H1 (cell line): ENCODE measurements around the gene GLIS2. TPM values are rescaled to one million over a fixed set of nuclear protein-coding genes. Genes with fewer than 3 reads are reported as not detected.

Source experiments
- CTCF ChIA-PET: fragments of 300-600 bp; sonication (Branson Sonifier 250); formaldehyde crosslinking; loops from one replicate; lab custom pipeline; 2021; ENCODE audit not compliant: partially characterized antibody; lab: Charles Lee
- POLR2A ChIA-PET: fragments of 300-600 bp; sonication (Branson Sonifier 250); formaldehyde crosslinking; loops from one replicate; lab custom pipeline; 2021; ENCODE audit warnings: inconsistent platforms; ENCODE audit not compliant: partially characterized antibody; lab: Charles Lee
- DNase-seq, 2 experiments: peaks; one replicate each; pipeline versions ENCODE4 v3.0.0 to v3.0.0-alpha.2; 2010 to 2022; ENCODE audit warnings: low spot score in 2 of 2, low read depth in 1 of 2, mixed read lengths in 1 of 2
- FAIRE-seq: peaks from 2 replicates; lab custom pipeline; 2011; peaks lifted over from hg19 to GRCh38; lab: Jason Lieb, UNC
- H2AFZ ChIP-seq: 2 replicates; pipeline ENCODE4 v1.8.1; 2012; ENCODE audit warnings: low read length, inconsistent platforms
- H2AK5ac ChIP-seq: 2 replicates; pipeline ENCODE4 v1.6.1; 2013; ENCODE audit warnings: low read depth, low read length
- H2BK120ac ChIP-seq: replicated peaks from 2 replicates; pipeline ENCODE3; 2013; ENCODE audit warnings: low read depth, low read length, inconsistent platforms
- H2BK12ac ChIP-seq: 2 replicates; pipeline ENCODE4 v1.6.1; 2013; ENCODE audit warnings: low read depth, low read length
- H2BK15ac ChIP-seq: 2 replicates; pipeline ENCODE4 v1.6.1; 2013; ENCODE audit warnings: low read length
- H2BK20ac ChIP-seq: 2 replicates; pipeline ENCODE4 v1.6.1; 2013; ENCODE audit warnings: low read length
- H2BK5ac ChIP-seq: 2 replicates; pipeline ENCODE4 v1.6.1; 2013; ENCODE audit warnings: low read depth, low read length
- H3K14ac ChIP-seq: 2 replicates; pipeline ENCODE4 v1.6.1; 2013; ENCODE audit warnings: inconsistent platforms; ENCODE audit not compliant: insufficient read length
- H3K18ac ChIP-seq: 2 replicates; pipeline ENCODE4 v1.6.1; 2013; ENCODE audit warnings: low read length; ENCODE audit errors: extremely low read depth
- H3K23ac ChIP-seq: 2 replicates; pipeline ENCODE4 v1.6.1; 2013; ENCODE audit warnings: inconsistent platforms; ENCODE audit not compliant: insufficient read length
- H3K23me2 ChIP-seq: 2 replicates; pipeline ENCODE4 v1.6.1; 2013; ENCODE audit warnings: low read depth, low read length
- H3K27ac ChIP-seq: 2 replicates; pipeline ENCODE4 v1.6.1; 2011; ENCODE audit warnings: low read depth, low read length, inconsistent platforms
- H3K27me3 ChIP-seq, 4 experiments: replicated peaks in 1 of 4; 1 replicate in 1 of 4; 2 replicates in 3 of 4; pipeline versions ENCODE4 v1.6.1 to v1.8.1; 2011 to 2013; ENCODE audit warnings: low read length in 3 of 4, mild to moderate bottlenecking in 3 of 4, inconsistent platforms in 2 of 4, mixed read lengths in 2 of 4, moderate library complexity in 1 of 4; ENCODE audit not compliant: control insufficient read depth in 3 of 4, insufficient read depth in 3 of 4; ENCODE audit errors: extremely low read depth in 1 of 4
- H3K36me3 ChIP-seq, 4 experiments: 2 replicates each; pipeline versions ENCODE4 v1.6.1 to v1.8.1; 2011 to 2013; ENCODE audit warnings: mild to moderate bottlenecking in 4 of 4, low read length in 3 of 4, moderate library complexity in 2 of 4, control low read depth in 1 of 4, inconsistent platforms in 1 of 4; ENCODE audit not compliant: insufficient read depth in 4 of 4, control insufficient read depth in 2 of 4
- H3K4ac ChIP-seq: replicated peaks from 2 replicates; pipeline ENCODE3; 2013; ENCODE audit warnings: low read length, low read depth, mixed read lengths, inconsistent platforms; ENCODE audit not compliant: insufficient read length
- H3K4me1 ChIP-seq, 4 experiments: replicated peaks in 1 of 4; 1 replicate in 1 of 4; 2 replicates in 3 of 4; pipeline versions ENCODE4 v1.6.1 to v1.8.1; 2011 to 2013; ENCODE audit warnings: low read length in 3 of 4, inconsistent platforms in 2 of 4, mixed read lengths in 1 of 4; ENCODE audit not compliant: insufficient read depth in 4 of 4, control insufficient read depth in 3 of 4
- H3K4me2 ChIP-seq, 2 experiments: 2 replicates each; pipeline versions ENCODE4 v1.6.1 to v1.8.1; 2011 to 2013; ENCODE audit warnings: low read depth in 2 of 2, low read length in 2 of 2, control low read depth in 1 of 2, inconsistent platforms in 1 of 2, mild to moderate bottlenecking in 1 of 2; ENCODE audit not compliant: insufficient read depth in 1 of 2
- H3K4me3 ChIP-seq, 4 experiments: fragments of 200-600, 300-600 bp in 1 of 4; sonication (generic), shearing (Covaris generic), sonication (Bioruptor Twin) in 1 of 4; 2 replicates each; pipeline versions ENCODE4 v1.5.1 to v1.8.1; 2011 to 2016; ENCODE audit warnings: low read length in 4 of 4, low read depth in 3 of 4, control low read depth in 2 of 4, inconsistent platforms in 2 of 4, mild to moderate bottlenecking in 2 of 4, mixed read lengths in 1 of 4, moderate library complexity in 1 of 4; ENCODE audit not compliant: insufficient read depth in 2 of 4; ENCODE audit errors: extremely low read depth in 1 of 4
- H3K56ac ChIP-seq: replicated peaks from 2 replicates; pipeline ENCODE3; 2013; ENCODE audit warnings: low read depth, mild to moderate bottlenecking, mixed read lengths, low read length, inconsistent platforms; ENCODE audit not compliant: insufficient read length
- H3K79me1 ChIP-seq: 2 replicates; pipeline ENCODE4 v1.6.1; 2013; ENCODE audit warnings: low read depth, low read length, control low read depth
- H3K79me2 ChIP-seq, 2 experiments: 2 replicates each; pipeline versions ENCODE4 v1.6.1 to v1.8.1; 2012 to 2013; ENCODE audit warnings: low read length in 2 of 2, mild to moderate bottlenecking in 2 of 2, inconsistent platforms in 1 of 2; ENCODE audit not compliant: insufficient read depth in 2 of 2, control insufficient read depth in 1 of 2
- H3K9ac ChIP-seq, 4 experiments: replicated peaks in 1 of 4; 1 replicate in 1 of 4; 2 replicates in 3 of 4; pipeline versions ENCODE4 v1.6.1 to v1.8.1; 2011 to 2013; ENCODE audit warnings: low read depth in 3 of 4, low read length in 3 of 4, control low read depth in 2 of 4, mild to moderate bottlenecking in 2 of 4, moderate library complexity in 2 of 4, inconsistent platforms in 1 of 4; ENCODE audit errors: extremely low read depth in 1 of 4
- H3K9me3 ChIP-seq, 2 experiments: 2 replicates each; pipeline versions ENCODE4 v1.6.1 to v1.8.1; 2012 to 2013; ENCODE audit warnings: mild to moderate bottlenecking in 2 of 2, moderate library complexity in 2 of 2, control low read depth in 1 of 2, inconsistent platforms in 1 of 2, low read depth in 1 of 2, low read length in 1 of 2, mixed read lengths in 1 of 2; ENCODE audit not compliant: insufficient read depth in 2 of 2
- H4K20me1 ChIP-seq, 2 experiments: replicated peaks in 1 of 2; 2 replicates each; pipeline versions ENCODE3 to v1.8.1; 2011 to 2013; ENCODE audit warnings: inconsistent platforms in 2 of 2, low read length in 2 of 2, mild to moderate bottlenecking in 1 of 2; ENCODE audit not compliant: insufficient read depth in 2 of 2, control insufficient read depth in 1 of 2
- H4K5ac ChIP-seq: 2 replicates; pipeline ENCODE4 v1.6.1; 2013; ENCODE audit warnings: low read length, low read depth, mixed read lengths, inconsistent platforms; ENCODE audit not compliant: insufficient read length
- H4K8ac ChIP-seq: 2 replicates; pipeline ENCODE4 v1.8.0; 2013; ENCODE audit warnings: mild to moderate bottlenecking, moderate library complexity, low read length, inconsistent platforms; ENCODE audit not compliant: insufficient read depth; ENCODE audit errors: extremely low read depth
- H4K91ac ChIP-seq: replicated peaks from 2 replicates; pipeline ENCODE3; 2013; ENCODE audit warnings: low read length, mixed read lengths, inconsistent platforms; ENCODE audit not compliant: insufficient read length
- CEBPB ChIP-seq: IDR thresholded peaks from 2 replicates; pipeline ENCODE4 v1.6.1; 2012; ENCODE audit warnings: low read depth, low read length
- NRF1 ChIP-seq: IDR thresholded peaks from 2 replicates; pipeline ENCODE4 v1.6.1; 2011; ENCODE audit warnings: mild to moderate bottlenecking, low read depth, low read length, improper control_type of control experiment
- TAF7 ChIP-seq: optimal IDR thresholded peaks from 2 replicates; pipeline ENCODE3; 2011; ENCODE audit warnings: low read depth, mild to moderate bottlenecking, inconsistent platforms, low read length, moderate library complexity, borderline replicate concordance
- WGBS, 2 experiments: shearing (Covaris generic) in 1 of 2; methylation state at CpG; one replicate each; pipeline versions ENCODE4 v1.1.6 to v1.1.7; 2013 to 2015; ENCODE audit warnings: low lambda C conversion rate in 2 of 2, mixed read lengths in 2 of 2, inconsistent platforms in 1 of 2, low coverage in 1 of 2, missing lambda C conversion rate in 1 of 2; ENCODE audit not compliant: insufficient replicate concordance in 2 of 2, insufficient coverage in 1 of 2, insufficient read length in 1 of 2; ENCODE audit errors: extremely low coverage in 1 of 2, missing lambda C conversion rate in 1 of 2; 5-methylcytosine and 5-hydroxymethylcytosine counted together
- polyA plus RNA-seq, 7 experiments: library from polyadenylated mRNA; depleted of rRNA in 3 of 7; stranded (reverse) in 5 of 7; unstranded in 2 of 7; fragments of >200 nt in 5 of 7; fragments of 200-250 nt in 2 of 7; gene quantifications; 1 replicate in 5 of 7; 2 replicates in 1 of 7; 4 replicates in 1 of 7; pipeline versions ENCODE4 v1.2.1 to v1.2.3, GENCODE V29; 2011 to 2013; ENCODE audit warnings: missing spikeins in 2 of 7, mixed read lengths in 2 of 7
- total RNA-seq: library from RNA; stranded (reverse); fragmentation: NEBNext Ultra II Directional; extraction: Animal tissue kit (Norgen Biotek cat#: 25700); gene quantifications from 2 replicates; pipeline ENCODE4 v1.2.1, GENCODE V29; 2021

GLIS2 gene
- total and polyA plus RNA-seq, 2 of the 8 experiments (the other 6 are each of a cell fraction or from before 2014, with no cell fraction given), result 4.3 to 17.4 TPM

GRCh38 chr16:4381072-4381934 lies 65.4 kb downstream of the GLIS2 start:
- H2BK20ac ChIP-seq, result no peak overlapping the region
- H3K56ac ChIP-seq, result no peak overlapping the region
- H3K79me1 ChIP-seq, result 0 out of 2 replicates have a peak, but pooled peaks cover 3% of the 10 kb centered on the region
- no peaks in the 10 kb centered on the region for H3K23me2 ChIP-seq
- H2AFZ ChIP-seq, result no peak overlapping the region
- H3K18ac ChIP-seq, result no peak overlapping the region
- CTCF ChIA-PET, result interaction anchor here (0.5 to 24.8 kb wide), 8 partner anchors 10 to 119 kb away, joined by 3 to 659 read pairs (median 4); no protein-coding TSS in a partner anchor
- no peak overlapping the region; the same call in 1 of the 2 replicates for H3K27ac ChIP-seq
- TF ChIP-seq TAF7 (no peak), NRF1 (no peak), CEBPB (0 out of 2 replicates have a peak, but pooled peaks have one; percentile 20)
- TF ChIP-seq, all 59 proteins: peak for 1
- H4K91ac ChIP-seq, result no peak overlapping the region
- H2BK15ac ChIP-seq, result no peak overlapping the region
- peaks cover 0 to 30% (median 25%) of the 10 kb centered on the region in 4 experiments; a peak in 6 of 7 replicates for H3K4me1 ChIP-seq
- DNase-seq (no peak), FAIRE-seq (no peak)
- no peaks in the 10 kb centered on the region for H3K9me3 ChIP-seq
- H3K4me2 ChIP-seq, result no peak overlapping the region
- H4K8ac ChIP-seq, result no peak overlapping the region; the same call in none of the 2 replicates
- WGBS, 2 experiments, result 97% methylated on average over 53 of the region's 59 CpGs; no CpG with 5 or more reads in 1 of the 2 experiments
- H3K23ac ChIP-seq, result no peak overlapping the region
- no peak overlapping the region for H4K5ac ChIP-seq
- H3K14ac ChIP-seq, result no peak overlapping the region
- H2BK120ac ChIP-seq, result no peak overlapping the region
- no peak overlapping the region for H2BK5ac ChIP-seq
- POLR2A ChIA-PET, result interaction anchor here (1.0 to 11.7 kb wide), 7 partner anchors 7 to 34 kb away, joined by 3 to 223 read pairs (median 4); partner anchors contain the start of gene VASN
- peaks cover 0 to 18% (median 2%) of the 10 kb centered on the region in 4 experiments; a peak in 4 of 8 replicates for H3K36me3 ChIP-seq
- no peak overlapping the region for H2BK12ac ChIP-seq
- H3K4ac ChIP-seq, result no peak overlapping the region
- H3K79me2 ChIP-seq, result peaks cover 0 to 2% of the 10 kb centered on the region in 2 experiments; a peak in 1 of 4 replicates
- H4K20me1 ChIP-seq, result peaks cover 5 to 23% of the 10 kb centered on the region in 2 experiments
- H3K27me3 ChIP-seq, result no peaks in the 10 kb centered on the region
- H3K4me3 ChIP-seq, result no peak overlapping the region
- H2AK5ac ChIP-seq, result no peak overlapping the region
- H3K9ac ChIP-seq, result no peak overlapping the region
